ENCODE measurements around the gene KLHL26. TPM values are rescaled to one million over a fixed set of nuclear protein-coding genes. Genes with fewer than 3 reads are reported as not detected.
A peak's percentile ranks its signal among the peaks of the same experiment; 100 is the strongest.

KLHL26 gene
- polyA plus RNA-seq, 1 donor from 2014 or later: 4.7 TPM

DNA sequence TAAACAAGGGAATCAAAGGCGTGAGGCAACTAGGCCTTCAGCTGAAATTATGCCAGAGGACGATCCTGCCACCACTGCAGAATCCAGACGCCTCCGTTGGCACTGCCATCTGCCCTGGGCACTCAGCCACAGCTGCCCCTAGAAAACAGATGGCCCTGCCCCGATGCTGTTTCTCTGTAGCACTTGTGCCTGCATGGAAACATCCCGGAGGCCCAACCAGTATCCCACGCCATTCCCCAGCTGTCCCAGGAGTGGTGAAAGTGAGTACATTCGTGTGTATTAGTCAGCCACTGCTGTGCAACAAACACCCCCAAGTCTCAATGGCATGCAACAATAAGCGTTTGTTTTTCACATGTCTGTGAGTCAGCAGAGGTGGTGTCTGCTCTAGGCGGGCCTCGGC is 37.8 kb downstream of the KLHL26 start:
- TF ChIP-seq, protein P1, sequence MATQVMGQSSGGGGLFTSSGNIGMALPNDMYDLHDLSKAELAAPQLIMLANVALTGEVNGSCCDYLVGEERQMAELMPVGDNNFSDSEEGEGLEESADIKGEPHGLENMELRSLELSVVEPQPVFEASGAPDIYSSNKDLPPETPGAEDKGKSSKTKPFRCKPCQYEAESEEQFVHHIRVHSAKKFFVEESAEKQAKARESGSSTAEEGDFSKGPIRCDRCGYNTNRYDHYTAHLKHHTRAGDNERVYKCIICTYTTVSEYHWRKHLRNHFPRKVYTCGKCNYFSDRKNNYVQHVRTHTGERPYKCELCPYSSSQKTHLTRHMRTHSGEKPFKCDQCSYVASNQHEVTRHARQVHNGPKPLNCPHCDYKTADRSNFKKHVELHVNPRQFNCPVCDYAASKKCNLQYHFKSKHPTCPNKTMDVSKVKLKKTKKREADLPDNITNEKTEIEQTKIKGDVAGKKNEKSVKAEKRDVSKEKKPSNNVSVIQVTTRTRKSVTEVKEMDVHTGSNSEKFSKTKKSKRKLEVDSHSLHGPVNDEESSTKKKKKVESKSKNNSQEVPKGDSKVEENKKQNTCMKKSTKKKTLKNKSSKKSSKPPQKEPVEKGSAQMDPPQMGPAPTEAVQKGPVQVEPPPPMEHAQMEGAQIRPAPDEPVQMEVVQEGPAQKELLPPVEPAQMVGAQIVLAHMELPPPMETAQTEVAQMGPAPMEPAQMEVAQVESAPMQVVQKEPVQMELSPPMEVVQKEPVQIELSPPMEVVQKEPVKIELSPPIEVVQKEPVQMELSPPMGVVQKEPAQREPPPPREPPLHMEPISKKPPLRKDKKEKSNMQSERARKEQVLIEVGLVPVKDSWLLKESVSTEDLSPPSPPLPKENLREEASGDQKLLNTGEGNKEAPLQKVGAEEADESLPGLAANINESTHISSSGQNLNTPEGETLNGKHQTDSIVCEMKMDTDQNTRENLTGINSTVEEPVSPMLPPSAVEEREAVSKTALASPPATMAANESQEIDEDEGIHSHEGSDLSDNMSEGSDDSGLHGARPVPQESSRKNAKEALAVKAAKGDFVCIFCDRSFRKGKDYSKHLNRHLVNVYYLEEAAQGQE (IDR thresholded peaks at IDR 0.05; ENCODE audit: borderline replicate concordance): no peak
- TF ChIP-seq TAF1 (IDR thresholded peaks at IDR 0.05; ENCODE audit: low read depth) (no peak), RAD21 (conservative IDR thresholded peaks at IDR 0.05) (no peak), MXI1 (conservative IDR thresholded peaks at IDR 0.05; ENCODE audit: poor library complexity, severe bottlenecking) (no peak), SMC3 (conservative IDR thresholded peaks at IDR 0.05; ENCODE audit: poor library complexity) (no peak), POLR2AphosphoS5 (IDR thresholded peaks at IDR 0.05) (no peak), EP300 (conservative IDR thresholded peaks at IDR 0.05; ENCODE audit: poor library complexity, severe bottlenecking) (no peak), EZH2 (IDR thresholded peaks at IDR 0.05; ENCODE audit: borderline replicate concordance, insufficient read depth, low read length, poor library complexity, severe bottlenecking) (no peak)
- TF ChIP-seq, protein P2, sequence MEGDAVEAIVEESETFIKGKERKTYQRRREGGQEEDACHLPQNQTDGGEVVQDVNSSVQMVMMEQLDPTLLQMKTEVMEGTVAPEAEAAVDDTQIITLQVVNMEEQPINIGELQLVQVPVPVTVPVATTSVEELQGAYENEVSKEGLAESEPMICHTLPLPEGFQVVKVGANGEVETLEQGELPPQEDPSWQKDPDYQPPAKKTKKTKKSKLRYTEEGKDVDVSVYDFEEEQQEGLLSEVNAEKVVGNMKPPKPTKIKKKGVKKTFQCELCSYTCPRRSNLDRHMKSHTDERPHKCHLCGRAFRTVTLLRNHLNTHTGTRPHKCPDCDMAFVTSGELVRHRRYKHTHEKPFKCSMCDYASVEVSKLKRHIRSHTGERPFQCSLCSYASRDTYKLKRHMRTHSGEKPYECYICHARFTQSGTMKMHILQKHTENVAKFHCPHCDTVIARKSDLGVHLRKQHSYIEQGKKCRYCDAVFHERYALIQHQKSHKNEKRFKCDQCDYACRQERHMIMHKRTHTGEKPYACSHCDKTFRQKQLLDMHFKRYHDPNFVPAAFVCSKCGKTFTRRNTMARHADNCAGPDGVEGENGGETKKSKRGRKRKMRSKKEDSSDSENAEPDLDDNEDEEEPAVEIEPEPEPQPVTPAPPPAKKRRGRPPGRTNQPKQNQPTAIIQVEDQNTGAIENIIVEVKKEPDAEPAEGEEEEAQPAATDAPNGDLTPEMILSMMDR (IDR thresholded peaks at IDR 0.05; ENCODE audit: poor library complexity, severe bottlenecking): no peak
- no peaks in the 10 kb centered on the region for H4K20me1 ChIP-seq (ENCODE audit: insufficient read depth)
- H3K27ac ChIP-seq (ENCODE audit: low read length): no peak overlapping the region

DNA sequence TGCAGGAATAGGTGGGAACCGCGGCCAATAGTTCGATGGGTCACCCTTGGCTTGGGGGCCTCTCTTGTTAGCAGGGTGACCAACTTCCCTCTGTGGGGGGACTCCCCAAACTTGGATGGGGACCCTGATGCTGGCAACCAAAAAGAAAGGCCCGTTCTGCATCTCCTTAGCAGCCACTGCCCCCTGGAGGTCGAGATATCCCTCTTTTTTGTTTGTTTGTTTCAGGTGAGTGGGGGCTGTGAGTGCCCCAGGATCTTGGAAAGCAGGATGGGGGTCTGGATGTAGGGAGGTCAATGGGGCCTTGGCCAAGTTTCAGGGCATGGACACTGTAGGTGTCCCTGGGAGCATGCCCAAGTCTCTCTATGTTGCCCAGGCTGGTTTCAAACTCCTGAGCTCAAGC is 39.0 kb downstream of the KLHL26 start:
- Histone ChIP-seq H3K36me3 (ENCODE audit: insufficient read depth, low read length) (no peaks in the 10 kb centered on the region), H3K27ac (ENCODE audit: low read length) (no peak overlapping the region), H3K4me2 (ENCODE audit: low read length) (no peak overlapping the region), H3K4me3 (ENCODE audit: low read length) (no peak overlapping the region), H3K9me2 (ENCODE audit: insufficient read depth, low read length) (no peaks in the 10 kb centered on the region), H3K9me3 (ENCODE audit: low read length) (no peaks in the 10 kb centered on the region), H3F3A (ENCODE audit: insufficient read depth, low read length, poor library complexity, severe bottlenecking) (no peaks in the 10 kb centered on the region), H3K79me2 (replicated peaks; ENCODE audit: insufficient read depth, low read length) (no peaks in the 10 kb centered on the region), H3K9ac (ENCODE audit: low read length) (no peak overlapping the region), H2AFZ (ENCODE audit: low read depth, low read length) (no peak overlapping the region), H3K27me3 (ENCODE audit: insufficient read depth, low read depth, low read length) (no peaks in the 10 kb centered on the region), H4K20me1 (ENCODE audit: insufficient read depth) (no peaks in the 10 kb centered on the region)
- TF ChIP-seq, protein P2 (IDR thresholded peaks at IDR 0.05; ENCODE audit: poor library complexity, severe bottlenecking): peak; percentile 38
- TF ChIP-seq, protein P1 (IDR thresholded peaks at IDR 0.05; ENCODE audit: borderline replicate concordance): no peak
- TF ChIP-seq TAF1 (IDR thresholded peaks at IDR 0.05; ENCODE audit: low read depth) (no peak), EP300 (conservative IDR thresholded peaks at IDR 0.05; ENCODE audit: poor library complexity, severe bottlenecking) (no peak), RAD21 (conservative IDR thresholded peaks at IDR 0.05) (peak; percentile 50), SMC3 (conservative IDR thresholded peaks at IDR 0.05; ENCODE audit: poor library complexity) (peak; percentile 41), MXI1 (conservative IDR thresholded peaks at IDR 0.05; ENCODE audit: poor library complexity, severe bottlenecking) (no peak), POLR2AphosphoS5 (IDR thresholded peaks at IDR 0.05) (no peak), EZH2 (IDR thresholded peaks at IDR 0.05; ENCODE audit: borderline replicate concordance, insufficient read depth, low read length, poor library complexity, severe bottlenecking) (no peak)

More for the DNA sequence above, 37.8 kb downstream of the KLHL26 start:
- Histone ChIP-seq H3K36me3 (ENCODE audit: insufficient read depth, low read length) (no peaks in the 10 kb centered on the region), H3K4me2 (ENCODE audit: low read length) (no peak overlapping the region), H3K4me3 (ENCODE audit: low read length) (no peak overlapping the region), H2AFZ (ENCODE audit: low read depth, low read length) (no peak overlapping the region), H3K9me3 (ENCODE audit: low read length) (no peaks in the 10 kb centered on the region), H3K9ac (ENCODE audit: low read length) (no peak overlapping the region), H3K79me2 (replicated peaks; ENCODE audit: insufficient read depth, low read length) (no peaks in the 10 kb centered on the region), H3K27me3 (ENCODE audit: insufficient read depth, low read depth, low read length) (no peaks in the 10 kb centered on the region), H3K9me2 (ENCODE audit: insufficient read depth, low read length) (no peaks in the 10 kb centered on the region), H3F3A (ENCODE audit: insufficient read depth, low read length, poor library complexity, severe bottlenecking) (no peaks in the 10 kb centered on the region)

Data from neural cell (in vitro differentiated cells).